ENCODE results near the gene GGCT.

DNA sequence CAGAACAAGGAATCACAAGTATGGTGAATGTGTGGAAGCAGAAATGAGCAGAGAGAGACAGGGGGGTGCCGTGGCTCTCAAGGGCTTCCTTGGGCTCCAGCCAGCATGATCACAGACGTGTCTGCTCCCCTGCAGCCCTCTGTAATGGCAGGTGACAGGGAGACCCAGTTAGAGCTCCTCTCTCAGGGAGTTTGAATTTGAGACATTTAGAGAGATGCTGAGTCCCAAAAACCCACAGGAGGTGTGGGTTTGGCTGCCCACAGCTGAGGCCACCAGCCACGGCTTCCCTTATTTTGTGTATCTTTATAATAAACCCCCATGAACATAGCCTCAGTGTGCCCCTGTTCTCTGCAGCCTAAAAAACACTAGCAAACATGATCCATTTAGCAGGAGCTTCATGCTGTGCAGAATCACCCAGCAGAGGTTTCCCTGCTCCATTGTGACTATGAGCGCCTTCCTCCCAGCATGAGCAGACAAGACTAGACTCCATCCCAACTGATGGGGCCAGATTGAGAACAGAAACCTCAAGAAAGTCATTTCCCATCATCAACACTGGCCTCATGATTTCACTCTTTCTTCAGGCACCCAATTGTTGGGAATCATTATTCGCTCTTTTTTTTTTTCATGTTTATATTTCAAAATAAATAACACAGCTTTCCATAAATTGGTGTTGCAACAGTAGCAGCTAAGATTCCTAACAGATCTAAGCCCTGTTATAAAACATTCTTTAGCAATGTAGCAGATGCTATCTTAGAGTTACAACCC is 39.4 kb downstream of the GGCT start:
- TF ChIP-seq, protein P1, sequence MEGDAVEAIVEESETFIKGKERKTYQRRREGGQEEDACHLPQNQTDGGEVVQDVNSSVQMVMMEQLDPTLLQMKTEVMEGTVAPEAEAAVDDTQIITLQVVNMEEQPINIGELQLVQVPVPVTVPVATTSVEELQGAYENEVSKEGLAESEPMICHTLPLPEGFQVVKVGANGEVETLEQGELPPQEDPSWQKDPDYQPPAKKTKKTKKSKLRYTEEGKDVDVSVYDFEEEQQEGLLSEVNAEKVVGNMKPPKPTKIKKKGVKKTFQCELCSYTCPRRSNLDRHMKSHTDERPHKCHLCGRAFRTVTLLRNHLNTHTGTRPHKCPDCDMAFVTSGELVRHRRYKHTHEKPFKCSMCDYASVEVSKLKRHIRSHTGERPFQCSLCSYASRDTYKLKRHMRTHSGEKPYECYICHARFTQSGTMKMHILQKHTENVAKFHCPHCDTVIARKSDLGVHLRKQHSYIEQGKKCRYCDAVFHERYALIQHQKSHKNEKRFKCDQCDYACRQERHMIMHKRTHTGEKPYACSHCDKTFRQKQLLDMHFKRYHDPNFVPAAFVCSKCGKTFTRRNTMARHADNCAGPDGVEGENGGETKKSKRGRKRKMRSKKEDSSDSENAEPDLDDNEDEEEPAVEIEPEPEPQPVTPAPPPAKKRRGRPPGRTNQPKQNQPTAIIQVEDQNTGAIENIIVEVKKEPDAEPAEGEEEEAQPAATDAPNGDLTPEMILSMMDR (IDR thresholded peaks at IDR 0.05; ENCODE audit: extremely low read depth in 1 of 2, insufficient read depth in 1 of 2, low read depth in 1 of 2, low read length in 2 of 2) = no peak
- TF ChIP-seq, protein P2, sequence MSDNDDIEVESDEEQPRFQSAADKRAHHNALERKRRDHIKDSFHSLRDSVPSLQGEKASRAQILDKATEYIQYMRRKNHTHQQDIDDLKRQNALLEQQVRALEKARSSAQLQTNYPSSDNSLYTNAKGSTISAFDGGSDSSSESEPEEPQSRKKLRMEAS (IDR thresholded peaks at IDR 0.05; ENCODE audit: insufficient read depth, insufficient read length) = no peak
